ENCODE results near the gene ABCD2.

DNA sequence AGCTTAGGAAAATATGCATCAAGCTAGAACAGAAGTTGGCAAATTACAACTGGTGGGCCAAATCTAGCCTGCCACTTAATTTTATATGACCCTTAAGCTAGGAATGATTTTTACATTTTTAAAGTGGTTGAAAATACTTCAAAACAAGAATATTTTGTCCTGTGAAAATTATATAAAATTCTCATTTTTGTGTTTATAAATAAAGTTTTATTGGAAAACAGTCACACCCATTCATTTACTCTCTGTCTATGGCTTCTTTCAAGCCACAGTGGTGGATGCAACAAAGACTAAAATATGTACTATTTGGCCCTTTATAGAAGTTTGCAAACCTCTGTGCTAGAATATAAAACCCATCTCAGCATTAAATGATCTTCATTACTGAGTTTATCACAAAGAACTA, 2.1 kb upstream of the ABCD2 start:
- TF ChIP-seq, protein P1, sequence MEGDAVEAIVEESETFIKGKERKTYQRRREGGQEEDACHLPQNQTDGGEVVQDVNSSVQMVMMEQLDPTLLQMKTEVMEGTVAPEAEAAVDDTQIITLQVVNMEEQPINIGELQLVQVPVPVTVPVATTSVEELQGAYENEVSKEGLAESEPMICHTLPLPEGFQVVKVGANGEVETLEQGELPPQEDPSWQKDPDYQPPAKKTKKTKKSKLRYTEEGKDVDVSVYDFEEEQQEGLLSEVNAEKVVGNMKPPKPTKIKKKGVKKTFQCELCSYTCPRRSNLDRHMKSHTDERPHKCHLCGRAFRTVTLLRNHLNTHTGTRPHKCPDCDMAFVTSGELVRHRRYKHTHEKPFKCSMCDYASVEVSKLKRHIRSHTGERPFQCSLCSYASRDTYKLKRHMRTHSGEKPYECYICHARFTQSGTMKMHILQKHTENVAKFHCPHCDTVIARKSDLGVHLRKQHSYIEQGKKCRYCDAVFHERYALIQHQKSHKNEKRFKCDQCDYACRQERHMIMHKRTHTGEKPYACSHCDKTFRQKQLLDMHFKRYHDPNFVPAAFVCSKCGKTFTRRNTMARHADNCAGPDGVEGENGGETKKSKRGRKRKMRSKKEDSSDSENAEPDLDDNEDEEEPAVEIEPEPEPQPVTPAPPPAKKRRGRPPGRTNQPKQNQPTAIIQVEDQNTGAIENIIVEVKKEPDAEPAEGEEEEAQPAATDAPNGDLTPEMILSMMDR (conservative IDR thresholded peaks at IDR 0.05; ENCODE audit: low read depth, low read length) = no peak
- TF ChIP-seq FOS (IDR thresholded peaks at IDR 0.05; ENCODE audit: low read depth, low read length) (no peak), MXI1 (IDR thresholded peaks at IDR 0.05; ENCODE audit: borderline replicate concordance, low read depth, low read length) (no peak), MAZ (IDR thresholded peaks at IDR 0.05; ENCODE audit: borderline replicate concordance, low read depth, low read length) (no peak), POLR2A (IDR thresholded peaks at IDR 0.05; ENCODE audit: low read depth, low read length) (no peak), MAFK (IDR thresholded peaks at IDR 0.05; ENCODE audit: low read depth, low read length) (no peak), BHLHE40 (IDR thresholded peaks at IDR 0.05; ENCODE audit: low read depth, low read length) (no peak), RFX5 (IDR thresholded peaks at IDR 0.05; ENCODE audit: low read depth, low read length) (no peak), RCOR1 (IDR thresholded peaks at IDR 0.05; ENCODE audit: insufficient replicate concordance, low read length) (no peak), SMC3 (IDR thresholded peaks at IDR 0.05; ENCODE audit: low read depth, low read length) (no peak), CEBPB (IDR thresholded peaks at IDR 0.05; ENCODE audit: low read depth, low read length) (no peak)
- TF ChIP-seq, protein P2, sequence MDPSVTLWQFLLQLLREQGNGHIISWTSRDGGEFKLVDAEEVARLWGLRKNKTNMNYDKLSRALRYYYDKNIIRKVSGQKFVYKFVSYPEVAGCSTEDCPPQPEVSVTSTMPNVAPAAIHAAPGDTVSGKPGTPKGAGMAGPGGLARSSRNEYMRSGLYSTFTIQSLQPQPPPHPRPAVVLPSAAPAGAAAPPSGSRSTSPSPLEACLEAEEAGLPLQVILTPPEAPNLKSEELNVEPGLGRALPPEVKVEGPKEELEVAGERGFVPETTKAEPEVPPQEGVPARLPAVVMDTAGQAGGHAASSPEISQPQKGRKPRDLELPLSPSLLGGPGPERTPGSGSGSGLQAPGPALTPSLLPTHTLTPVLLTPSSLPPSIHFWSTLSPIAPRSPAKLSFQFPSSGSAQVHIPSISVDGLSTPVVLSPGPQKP (IDR thresholded peaks at IDR 0.05; ENCODE audit: borderline replicate concordance, low read depth, low read length) = no peak
- TF ChIP-seq, protein P3, sequence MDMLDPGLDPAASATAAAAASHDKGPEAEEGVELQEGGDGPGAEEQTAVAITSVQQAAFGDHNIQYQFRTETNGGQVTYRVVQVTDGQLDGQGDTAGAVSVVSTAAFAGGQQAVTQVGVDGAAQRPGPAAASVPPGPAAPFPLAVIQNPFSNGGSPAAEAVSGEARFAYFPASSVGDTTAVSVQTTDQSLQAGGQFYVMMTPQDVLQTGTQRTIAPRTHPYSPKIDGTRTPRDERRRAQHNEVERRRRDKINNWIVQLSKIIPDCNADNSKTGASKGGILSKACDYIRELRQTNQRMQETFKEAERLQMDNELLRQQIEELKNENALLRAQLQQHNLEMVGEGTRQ (IDR thresholded peaks at IDR 0.05; ENCODE audit: low read depth, low read length) = no peak
